HG03558 (cell line): ENCODE data around the gene EIF2B2.

ENCODE experiments used
- ATAC-seq: cut with Tn5 transposase; IDR thresholded peaks from one replicate; pipeline ENCODE4 v1.9.1; 2021; ENCODE audit warnings: moderate number of reproducible peaks; ENCODE audit not compliant: unreplicated experiment; ENCODE audit errors: extremely low read depth

EIF2B2 gene

GRCh38 chr14:74973003-74973653, 29.6 kb upstream of the EIF2B2 start:
- no peak for ATAC-seq

GRCh38 chr14:74973905-74974363, 28.8 kb upstream of the EIF2B2 start:
- ATAC-seq: no peak

- no peak for ATAC-seq
Observed at GRCh38 chr14:74974364-74975058, 28.2 kb upstream of the EIF2B2 start.

- no peak for ATAC-seq
Observed at GRCh38 chr14:74975059-74975810, 27.5 kb upstream of the EIF2B2 start.

GRCh38 chr14:74976264-74977113, 26.2 kb upstream of the EIF2B2 start:
- ATAC-seq: no peak

GRCh38 chr14:74977164-74977900, 25.4 kb upstream of the EIF2B2 start:
- ATAC-seq: no peak

GRCh38 chr14:74977901-74978385, 24.8 kb upstream of the EIF2B2 start:
- no peak for ATAC-seq

- ATAC-seq: no peak
Observed at GRCh38 chr14:74978416-74978947, 24.2 kb upstream of the EIF2B2 start.

- no peak for ATAC-seq
Observed at GRCh38 chr14:74979029-74979428, 23.7 kb upstream of the EIF2B2 start.

- no peak for ATAC-seq
Observed at GRCh38 chr14:74979442-74980397, 23.0 kb upstream of the EIF2B2 start.

GRCh38 chr14:74980398-74980730, 22.4 kb upstream of the EIF2B2 start:
- no peak for ATAC-seq

- ATAC-seq: no peak
Observed at GRCh38 chr14:74980731-74981461, 21.8 kb upstream of the EIF2B2 start.

GRCh38 chr14:74981462-74981782, 21.3 kb upstream of the EIF2B2 start:
- ATAC-seq: no peak

GRCh38 chr14:74981833-74982232, 20.9 kb upstream of the EIF2B2 start:
- no peak for ATAC-seq

- ATAC-seq: no peak
Observed at GRCh38 chr14:74982661-74983060, 20.1 kb upstream of the EIF2B2 start.

- ATAC-seq: no peak
Observed at GRCh38 chr14:74983343-74983742, 19.4 kb upstream of the EIF2B2 start.

GRCh38 chr14:74984236-74985027, 18.3 kb upstream of the EIF2B2 start:
- ATAC-seq: no peak
